ENCODE measurements around the gene PPP3CA.

DNA sequence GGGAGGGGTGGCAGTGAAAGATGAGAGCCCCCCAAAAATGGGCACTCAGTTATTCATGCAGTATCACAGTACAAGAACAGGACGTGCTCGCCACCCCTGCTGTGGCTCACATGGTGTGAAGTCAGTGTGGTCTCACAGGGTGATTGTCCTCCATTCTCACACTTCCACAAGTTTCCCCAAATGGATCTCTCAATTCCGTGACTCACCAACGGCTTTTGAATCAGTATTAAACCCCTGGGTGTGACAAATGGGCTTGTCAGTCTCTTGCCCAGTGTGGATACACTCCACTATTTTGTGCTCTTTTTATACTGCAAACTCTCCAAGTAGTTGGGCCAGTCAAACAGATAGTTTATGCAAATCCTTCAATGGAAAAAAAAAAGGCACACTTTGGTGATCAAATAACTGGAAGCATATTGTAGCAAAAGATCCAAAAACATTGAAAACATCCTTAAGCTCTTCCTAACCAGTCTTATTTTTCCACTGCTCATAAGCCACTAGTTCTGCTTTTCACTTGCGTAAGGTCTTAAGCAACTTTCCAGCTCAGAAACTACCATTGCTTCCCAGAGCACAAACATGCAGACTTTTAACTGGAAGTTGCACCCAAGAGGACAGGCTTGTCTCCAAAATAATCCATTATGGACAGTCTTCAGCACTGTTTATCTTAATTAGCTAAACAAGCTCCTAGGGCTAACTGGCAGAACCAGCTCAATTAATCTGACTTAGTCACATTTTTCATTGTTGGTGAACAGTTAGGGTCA, 365.7 kb downstream of the PPP3CA start:
- no peak for TF ChIP-seq POLR2A (IDR thresholded peaks at IDR 0.05)
- TF ChIP-seq, protein P1, sequence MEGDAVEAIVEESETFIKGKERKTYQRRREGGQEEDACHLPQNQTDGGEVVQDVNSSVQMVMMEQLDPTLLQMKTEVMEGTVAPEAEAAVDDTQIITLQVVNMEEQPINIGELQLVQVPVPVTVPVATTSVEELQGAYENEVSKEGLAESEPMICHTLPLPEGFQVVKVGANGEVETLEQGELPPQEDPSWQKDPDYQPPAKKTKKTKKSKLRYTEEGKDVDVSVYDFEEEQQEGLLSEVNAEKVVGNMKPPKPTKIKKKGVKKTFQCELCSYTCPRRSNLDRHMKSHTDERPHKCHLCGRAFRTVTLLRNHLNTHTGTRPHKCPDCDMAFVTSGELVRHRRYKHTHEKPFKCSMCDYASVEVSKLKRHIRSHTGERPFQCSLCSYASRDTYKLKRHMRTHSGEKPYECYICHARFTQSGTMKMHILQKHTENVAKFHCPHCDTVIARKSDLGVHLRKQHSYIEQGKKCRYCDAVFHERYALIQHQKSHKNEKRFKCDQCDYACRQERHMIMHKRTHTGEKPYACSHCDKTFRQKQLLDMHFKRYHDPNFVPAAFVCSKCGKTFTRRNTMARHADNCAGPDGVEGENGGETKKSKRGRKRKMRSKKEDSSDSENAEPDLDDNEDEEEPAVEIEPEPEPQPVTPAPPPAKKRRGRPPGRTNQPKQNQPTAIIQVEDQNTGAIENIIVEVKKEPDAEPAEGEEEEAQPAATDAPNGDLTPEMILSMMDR (IDR thresholded peaks at IDR 0.05) = no peak
